ENCODE results near the gene ATP10A.

The ATP10A gene

GRCh38 chr15:25799906-25800700 is 63.0 kb downstream of the ATP10A start (continued):
- TF ChIP-seq POU6F1 (CRISPR knock-in tag; IDR thresholded peaks at IDR 0.05; ENCODE audit: borderline replicate concordance, low read depth): no peak
- TF ChIP-seq RARB (CRISPR knock-in tag; IDR thresholded peaks at IDR 0.05): no peak

DNA sequence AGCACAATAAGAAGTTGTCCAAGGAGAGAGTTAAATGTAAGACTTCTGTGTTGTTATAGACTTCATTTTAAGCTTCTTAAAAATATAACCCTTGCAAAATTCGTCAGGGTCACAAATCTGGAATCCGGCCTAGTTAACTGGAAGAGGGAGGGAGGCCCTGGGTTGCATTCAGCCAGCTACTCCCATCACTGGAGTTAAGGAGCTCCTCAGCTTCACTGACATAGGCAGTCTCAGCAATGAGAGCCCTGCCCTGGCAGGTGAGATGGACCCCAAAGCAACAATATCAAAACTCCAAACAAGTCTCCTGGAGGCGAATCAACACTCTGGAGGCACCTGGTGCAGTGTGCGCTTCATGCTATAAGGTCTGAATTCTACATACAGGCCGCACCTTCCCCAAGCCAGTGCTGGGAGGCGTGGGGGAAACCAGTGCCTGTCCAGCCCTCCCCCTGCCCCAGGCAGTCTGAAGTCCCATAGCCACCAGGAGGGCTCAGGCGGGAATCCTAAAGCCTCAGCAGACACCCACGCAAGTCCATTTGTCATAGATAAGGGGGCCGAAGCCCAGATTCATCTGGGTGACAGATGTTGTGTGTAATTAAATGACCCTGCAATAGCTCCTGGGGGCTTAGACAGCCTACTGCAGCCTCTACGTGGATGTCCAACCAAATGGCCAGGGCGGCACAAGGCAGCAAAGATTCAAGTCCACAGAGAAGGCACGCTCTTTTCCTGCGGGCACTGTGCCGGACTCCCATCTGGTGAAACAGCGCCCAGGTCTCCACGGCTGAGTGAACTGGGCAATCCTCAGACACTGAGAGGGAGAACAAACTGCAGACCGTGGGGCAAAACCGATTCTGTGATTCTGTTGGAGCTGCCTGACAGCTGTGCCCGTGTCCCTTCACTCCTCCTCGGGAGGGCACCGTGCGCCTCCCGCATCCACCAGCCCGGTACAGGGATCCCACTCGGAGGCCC is 64.9 kb downstream of the ATP10A start:
- TF ChIP-seq SNAI2 (CRISPR knock-in tag; IDR thresholded peaks at IDR 0.05): no peak
- peak; percentile 94 for TF ChIP-seq TCF4 (CRISPR knock-in tag; IDR thresholded peaks at IDR 0.05; ENCODE audit: borderline replicate concordance)
- peak; percentile 58; the same call in 1 of the 3 replicates for ATAC-seq

- ATAC-seq: no peak
- TF ChIP-seq ARNTL (CRISPR knock-in tag; IDR thresholded peaks at IDR 0.05; ENCODE audit: borderline replicate concordance, low read depth) (no peak), ZFP3 (CRISPR knock-in tag; IDR thresholded peaks at IDR 0.05) (no peak), OSR1 (CRISPR knock-in tag; IDR thresholded peaks at IDR 0.05) (no peak), SNAI2 (CRISPR knock-in tag; IDR thresholded peaks at IDR 0.05) (no peak), GLIS3 (CRISPR knock-in tag; IDR thresholded peaks at IDR 0.05) (no peak), PPARA (CRISPR knock-in tag; IDR thresholded peaks at IDR 0.05; ENCODE audit: borderline replicate concordance) (no peak)
Measured at GRCh38 chr15:25797511-25797935, 65.6 kb downstream of the ATP10A start.

DNA sequence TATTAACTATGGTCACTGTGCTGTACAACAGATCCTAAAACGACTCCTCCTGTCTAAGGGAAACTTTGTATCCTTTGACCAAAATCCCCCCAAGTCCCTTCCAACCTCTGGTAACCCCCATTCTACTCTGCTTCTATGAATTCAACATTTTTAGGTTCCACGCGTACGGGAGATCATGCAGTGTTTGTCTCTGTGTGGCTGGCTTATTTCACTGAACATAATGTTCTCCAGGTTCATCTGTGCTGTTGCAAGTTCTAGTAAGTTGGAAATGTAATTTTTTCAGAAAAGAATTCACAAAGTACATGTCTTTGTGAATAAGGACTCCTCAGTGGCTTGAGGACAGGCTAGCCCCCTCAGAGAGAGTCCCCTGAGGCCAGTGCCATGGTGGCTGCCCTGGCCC is 66.1 kb downstream of the ATP10A start:
- no peak for ATAC-seq
- TF ChIP-seq TOX (CRISPR knock-in tag; IDR thresholded peaks at IDR 0.05; ENCODE audit: borderline replicate concordance): no peak
- TF ChIP-seq, protein P1, sequence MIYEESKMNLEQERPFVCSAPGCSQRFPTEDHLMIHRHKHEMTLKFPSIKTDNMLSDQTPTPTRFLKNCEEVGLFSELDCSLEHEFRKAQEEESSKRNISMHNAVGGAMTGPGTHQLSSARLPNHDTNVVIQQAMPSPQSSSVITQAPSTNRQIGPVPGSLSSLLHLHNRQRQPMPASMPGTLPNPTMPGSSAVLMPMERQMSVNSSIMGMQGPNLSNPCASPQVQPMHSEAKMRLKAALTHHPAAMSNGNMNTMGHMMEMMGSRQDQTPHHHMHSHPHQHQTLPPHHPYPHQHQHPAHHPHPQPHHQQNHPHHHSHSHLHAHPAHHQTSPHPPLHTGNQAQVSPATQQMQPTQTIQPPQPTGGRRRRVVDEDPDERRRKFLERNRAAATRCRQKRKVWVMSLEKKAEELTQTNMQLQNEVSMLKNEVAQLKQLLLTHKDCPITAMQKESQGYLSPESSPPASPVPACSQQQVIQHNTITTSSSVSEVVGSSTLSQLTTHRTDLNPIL (CRISPR knock-in tag; IDR thresholded peaks at IDR 0.05; ENCODE audit: low read depth): no peak
- TF ChIP-seq CSDC2 (CRISPR knock-in tag; IDR thresholded peaks at IDR 0.05): no peak
- no peak for TF ChIP-seq RARB (CRISPR knock-in tag; IDR thresholded peaks at IDR 0.05)
- TF ChIP-seq OSR1 (CRISPR knock-in tag; IDR thresholded peaks at IDR 0.05): no peak
- TF ChIP-seq CSRNP3 (CRISPR knock-in tag; IDR thresholded peaks at IDR 0.05): no peak
- TF ChIP-seq PPARA (CRISPR knock-in tag; IDR thresholded peaks at IDR 0.05; ENCODE audit: borderline replicate concordance): no peak
- TF ChIP-seq ZFP30 (CRISPR knock-in tag; IDR thresholded peaks at IDR 0.05): no peak
- TF ChIP-seq ZC3H10 (CRISPR knock-in tag; IDR thresholded peaks at IDR 0.05): no peak
- TF ChIP-seq POU6F1 (CRISPR knock-in tag; IDR thresholded peaks at IDR 0.05; ENCODE audit: borderline replicate concordance, low read depth): no peak
- TF ChIP-seq SNAI2 (CRISPR knock-in tag; IDR thresholded peaks at IDR 0.05): no peak

DNA sequence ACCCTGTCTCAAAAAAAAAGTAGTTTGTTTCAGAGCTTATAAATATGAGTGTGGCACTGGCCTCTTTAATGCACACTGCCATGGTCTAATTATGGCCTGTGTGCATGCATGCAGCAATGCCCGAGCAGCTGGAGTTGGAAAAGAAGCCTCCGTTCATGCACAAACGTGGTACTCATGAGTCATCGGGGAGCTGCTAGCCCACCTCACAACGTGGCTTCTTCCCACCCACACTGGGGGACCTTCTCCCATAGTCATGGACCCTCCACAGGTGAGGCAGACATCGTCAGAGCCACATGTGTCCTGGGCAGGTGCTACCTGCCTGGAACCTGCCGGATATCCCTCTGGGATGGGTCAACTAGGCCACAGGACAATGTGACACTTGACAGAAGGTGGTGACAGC is 66.7 kb downstream of the ATP10A start:
- TF ChIP-seq TOX (CRISPR knock-in tag; IDR thresholded peaks at IDR 0.05; ENCODE audit: borderline replicate concordance): no peak
- no peak for ATAC-seq

GRCh38 chr15:25795712-25796111 is 67.4 kb downstream of the ATP10A start:
- no peak for ATAC-seq
- TF ChIP-seq, protein P2, sequence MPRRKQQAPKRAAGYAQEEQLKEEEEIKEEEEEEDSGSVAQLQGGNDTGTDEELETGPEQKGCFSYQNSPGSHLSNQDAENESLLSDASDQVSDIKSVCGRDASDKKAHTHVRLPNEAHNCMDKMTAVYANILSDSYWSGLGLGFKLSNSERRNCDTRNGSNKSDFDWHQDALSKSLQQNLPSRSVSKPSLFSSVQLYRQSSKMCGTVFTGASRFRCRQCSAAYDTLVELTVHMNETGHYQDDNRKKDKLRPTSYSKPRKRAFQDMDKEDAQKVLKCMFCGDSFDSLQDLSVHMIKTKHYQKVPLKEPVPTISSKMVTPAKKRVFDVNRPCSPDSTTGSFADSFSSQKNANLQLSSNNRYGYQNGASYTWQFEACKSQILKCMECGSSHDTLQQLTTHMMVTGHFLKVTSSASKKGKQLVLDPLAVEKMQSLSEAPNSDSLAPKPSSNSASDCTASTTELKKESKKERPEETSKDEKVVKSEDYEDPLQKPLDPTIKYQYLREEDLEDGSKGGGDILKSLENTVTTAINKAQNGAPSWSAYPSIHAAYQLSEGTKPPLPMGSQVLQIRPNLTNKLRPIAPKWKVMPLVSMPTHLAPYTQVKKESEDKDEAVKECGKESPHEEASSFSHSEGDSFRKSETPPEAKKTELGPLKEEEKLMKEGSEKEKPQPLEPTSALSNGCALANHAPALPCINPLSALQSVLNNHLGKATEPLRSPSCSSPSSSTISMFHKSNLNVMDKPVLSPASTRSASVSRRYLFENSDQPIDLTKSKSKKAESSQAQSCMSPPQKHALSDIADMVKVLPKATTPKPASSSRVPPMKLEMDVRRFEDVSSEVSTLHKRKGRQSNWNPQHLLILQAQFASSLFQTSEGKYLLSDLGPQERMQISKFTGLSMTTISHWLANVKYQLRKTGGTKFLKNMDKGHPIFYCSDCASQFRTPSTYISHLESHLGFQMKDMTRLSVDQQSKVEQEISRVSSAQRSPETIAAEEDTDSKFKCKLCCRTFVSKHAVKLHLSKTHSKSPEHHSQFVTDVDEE (CRISPR knock-in tag; IDR thresholded peaks at IDR 0.05): no peak
- TF ChIP-seq OSR1 (CRISPR knock-in tag; IDR thresholded peaks at IDR 0.05) (no peak), SNAI2 (CRISPR knock-in tag; IDR thresholded peaks at IDR 0.05) (no peak), ZFP30 (CRISPR knock-in tag; IDR thresholded peaks at IDR 0.05) (no peak), BACH2 (CRISPR knock-in tag; IDR thresholded peaks at IDR 0.05; ENCODE audit: borderline replicate concordance) (no peak), ZC3H10 (CRISPR knock-in tag; IDR thresholded peaks at IDR 0.05) (no peak), ZFP3 (CRISPR knock-in tag; IDR thresholded peaks at IDR 0.05) (no peak), ARNTL (CRISPR knock-in tag; IDR thresholded peaks at IDR 0.05; ENCODE audit: borderline replicate concordance, low read depth) (no peak)
- TF ChIP-seq, protein P3, sequence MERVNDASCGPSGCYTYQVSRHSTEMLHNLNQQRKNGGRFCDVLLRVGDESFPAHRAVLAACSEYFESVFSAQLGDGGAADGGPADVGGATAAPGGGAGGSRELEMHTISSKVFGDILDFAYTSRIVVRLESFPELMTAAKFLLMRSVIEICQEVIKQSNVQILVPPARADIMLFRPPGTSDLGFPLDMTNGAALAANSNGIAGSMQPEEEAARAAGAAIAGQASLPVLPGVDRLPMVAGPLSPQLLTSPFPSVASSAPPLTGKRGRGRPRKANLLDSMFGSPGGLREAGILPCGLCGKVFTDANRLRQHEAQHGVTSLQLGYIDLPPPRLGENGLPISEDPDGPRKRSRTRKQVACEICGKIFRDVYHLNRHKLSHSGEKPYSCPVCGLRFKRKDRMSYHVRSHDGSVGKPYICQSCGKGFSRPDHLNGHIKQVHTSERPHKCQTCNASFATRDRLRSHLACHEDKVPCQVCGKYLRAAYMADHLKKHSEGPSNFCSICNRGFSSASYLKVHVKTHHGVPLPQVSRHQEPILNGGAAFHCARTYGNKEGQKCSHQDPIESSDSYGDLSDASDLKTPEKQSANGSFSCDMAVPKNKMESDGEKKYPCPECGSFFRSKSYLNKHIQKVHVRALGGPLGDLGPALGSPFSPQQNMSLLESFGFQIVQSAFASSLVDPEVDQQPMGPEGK (CRISPR knock-in tag; IDR thresholded peaks at IDR 0.05; ENCODE audit: borderline replicate concordance): no peak
